ENCODE measurements around the gene DPP6. TPM values are rescaled to one million over a fixed set of nuclear protein-coding genes. Genes with fewer than 3 reads are reported as not detected.

Gene DPP6
- total RNA-seq, 4 donors from 2014 or later: 1.5 to 2.9 TPM; not detected in 2

DNA sequence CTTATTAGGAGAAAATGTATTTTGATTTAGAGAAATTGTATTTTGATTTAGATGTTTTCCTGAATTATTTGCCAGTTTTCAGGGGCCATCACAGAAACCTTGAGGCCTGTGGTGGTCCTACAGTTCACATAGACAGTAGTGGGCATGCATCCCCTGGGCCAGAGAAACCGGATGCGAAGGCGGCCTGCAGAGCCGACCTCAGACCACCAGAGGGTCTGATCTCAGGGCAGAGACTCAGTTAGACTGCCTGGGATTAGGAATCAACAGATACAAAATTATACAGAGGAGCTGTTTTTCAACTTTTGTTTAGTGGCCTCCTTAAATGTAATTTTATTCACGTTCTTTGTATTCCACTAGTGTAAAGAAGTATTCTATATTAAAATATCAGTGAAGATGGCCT is 792.3 kb downstream of the DPP6 start:
- H3K27ac ChIP-seq: no peak overlapping the region
- no peaks in the 10 kb centered on the region for H3K9me3 ChIP-seq
- DNase-seq: no peak
- H3K36me3 ChIP-seq: no peaks in the 10 kb centered on the region
- peaks cover 0 to 13% (median 0%) of the 10 kb centered on the region in 4 donors for H3K4me1 ChIP-seq
- no peak overlapping the region for H3K4me3 ChIP-seq
- TF ChIP-seq, protein P1, sequence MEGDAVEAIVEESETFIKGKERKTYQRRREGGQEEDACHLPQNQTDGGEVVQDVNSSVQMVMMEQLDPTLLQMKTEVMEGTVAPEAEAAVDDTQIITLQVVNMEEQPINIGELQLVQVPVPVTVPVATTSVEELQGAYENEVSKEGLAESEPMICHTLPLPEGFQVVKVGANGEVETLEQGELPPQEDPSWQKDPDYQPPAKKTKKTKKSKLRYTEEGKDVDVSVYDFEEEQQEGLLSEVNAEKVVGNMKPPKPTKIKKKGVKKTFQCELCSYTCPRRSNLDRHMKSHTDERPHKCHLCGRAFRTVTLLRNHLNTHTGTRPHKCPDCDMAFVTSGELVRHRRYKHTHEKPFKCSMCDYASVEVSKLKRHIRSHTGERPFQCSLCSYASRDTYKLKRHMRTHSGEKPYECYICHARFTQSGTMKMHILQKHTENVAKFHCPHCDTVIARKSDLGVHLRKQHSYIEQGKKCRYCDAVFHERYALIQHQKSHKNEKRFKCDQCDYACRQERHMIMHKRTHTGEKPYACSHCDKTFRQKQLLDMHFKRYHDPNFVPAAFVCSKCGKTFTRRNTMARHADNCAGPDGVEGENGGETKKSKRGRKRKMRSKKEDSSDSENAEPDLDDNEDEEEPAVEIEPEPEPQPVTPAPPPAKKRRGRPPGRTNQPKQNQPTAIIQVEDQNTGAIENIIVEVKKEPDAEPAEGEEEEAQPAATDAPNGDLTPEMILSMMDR (IDR thresholded peaks at IDR 0.05): no peak
- no peak for TF ChIP-seq POLR2A (IDR thresholded peaks at IDR 0.05)
- no peaks in the 10 kb centered on the region for H3K27me3 ChIP-seq

GRCh38 chr7:154844955-154845354 is 792.8 kb downstream of the DPP6 start:
- DNase-seq: no peak
- H3K36me3 ChIP-seq: no peaks in the 10 kb centered on the region

GRCh38 chr7:154848464-154848863 is 796.3 kb downstream of the DPP6 start:
- Histone ChIP-seq H3K4me1 (peaks cover 0 to 6% (median 0%) of the 10 kb centered on the region in 4 donors), H3K27ac (no peak overlapping the region), H3K27me3 (no peaks in the 10 kb centered on the region), H3K36me3 (no peaks in the 10 kb centered on the region), H3K4me3 (no peak overlapping the region), H3K9me3 (no peaks in the 10 kb centered on the region)
- TF ChIP-seq, protein P1 (IDR thresholded peaks at IDR 0.05): no peak
- TF ChIP-seq POLR2A (IDR thresholded peaks at IDR 0.05): no peak
- no peak for DNase-seq

More at GRCh38 chr7:154844955-154845354, 792.8 kb downstream of the DPP6 start:
- Histone ChIP-seq H3K27ac (peak overlapping the region in 1 of 4 donors; percentile 31), H3K9me3 (no peaks in the 10 kb centered on the region), H3K4me3 (no peak overlapping the region), H3K4me1 (peaks cover 0 to 13% (median 0%) of the 10 kb centered on the region in 4 donors), H3K27me3 (no peaks in the 10 kb centered on the region)
- TF ChIP-seq, protein P1 (IDR thresholded peaks at IDR 0.05): no peak
- no peak for TF ChIP-seq POLR2A (IDR thresholded peaks at IDR 0.05)

- Histone ChIP-seq H3K9me3 (no peaks in the 10 kb centered on the region), H3K4me1 (peaks cover 0 to 6% (median 0%) of the 10 kb centered on the region in 4 donors), H3K27me3 (no peaks in the 10 kb centered on the region), H3K4me3 (no peak overlapping the region), H3K27ac (peak overlapping the region in 1 of 4 donors; percentile 10), H3K36me3 (no peaks in the 10 kb centered on the region)
- TF ChIP-seq POLR2A (IDR thresholded peaks at IDR 0.05): no peak
- TF ChIP-seq, protein P1 (IDR thresholded peaks at IDR 0.05): no peak
- DNase-seq: no peak
These were observed 800.0 kb downstream of the DPP6 start for GRCh38 chr7:154852205-154852604.

DNA sequence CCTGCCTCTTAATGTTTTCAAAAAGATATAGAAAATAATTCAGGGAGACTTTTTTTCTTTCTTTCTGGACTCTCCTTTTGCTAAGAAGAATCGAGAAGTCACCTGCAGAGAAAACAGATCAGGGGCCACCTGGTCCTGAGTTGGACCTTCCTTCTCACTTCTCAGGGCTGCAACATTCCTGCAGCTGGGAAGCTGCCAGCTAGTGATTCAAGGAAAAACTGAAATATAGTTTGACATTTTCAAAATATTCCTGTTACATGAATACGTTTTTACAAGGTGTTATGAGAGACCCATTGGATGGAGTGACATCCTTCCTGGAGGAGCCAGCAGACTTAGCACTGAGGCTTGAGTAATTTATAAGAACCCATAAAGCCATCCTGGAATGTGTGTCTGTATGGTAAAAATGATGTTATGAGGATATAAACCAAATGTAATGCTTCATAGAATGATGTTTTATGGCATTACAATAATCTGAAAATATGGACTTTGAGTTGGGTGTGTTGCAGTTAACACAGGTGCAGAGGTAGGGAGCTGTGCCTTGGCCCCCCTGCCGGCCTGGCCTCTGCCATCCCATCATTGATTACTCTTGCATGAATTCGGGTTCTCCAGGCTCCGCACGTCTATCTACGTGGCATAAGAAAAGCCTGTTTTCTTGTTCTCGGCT is 801.0 kb downstream of the DPP6 start:
- Histone ChIP-seq H3K4me1 (peaks cover 0 to 6% (median 0%) of the 10 kb centered on the region in 4 donors), H3K27ac (peak overlapping the region in 2 of 4 donors; percentile 32 to 38), H3K9me3 (no peaks in the 10 kb centered on the region), H3K36me3 (no peaks in the 10 kb centered on the region), H3K4me3 (no peak overlapping the region), H3K27me3 (no peaks in the 10 kb centered on the region)
- TF ChIP-seq, protein P1 (IDR thresholded peaks at IDR 0.05): no peak
- no peak for TF ChIP-seq POLR2A (IDR thresholded peaks at IDR 0.05)
- peak in 2 of 3 donors; percentile 64 to 72 for DNase-seq

Measured in Peyer's patch (tissue), 4 donors.